HepG2 (cell line): ENCODE data around the gene TRMT112.

Experiments used
- EZH2 ChIP-seq: conservative IDR thresholded peaks from 2 replicates; pipeline ENCODE4 v1.6.1; 2012; ENCODE audit warnings: mild to moderate bottlenecking, low read depth, low read length, moderate library complexity
- FIP1L1 ChIP-seq: fragments of 200-400 bp; formaldehyde crosslinking; IDR thresholded peaks from 2 replicates; pipeline ENCODE4 v1.6.1; 2018; ENCODE audit warnings: low read depth, mild to moderate bottlenecking, low read length, moderate library complexity, borderline replicate concordance; ENCODE audit not compliant: insufficient read depth
- JARID2 ChIP-seq: sonication (generic); formaldehyde crosslinking; IDR thresholded peaks from 2 replicates; pipeline ENCODE4 v1.8.1; 2023; ENCODE audit warnings: missing genetic modification reagents, inconsistent platforms; ENCODE audit not compliant: insufficient replicate concordance
- JUNB ChIP-seq: sonication (generic); formaldehyde crosslinking; IDR thresholded peaks from 2 replicates; pipeline ENCODE4 v1.8.0; 2022; ENCODE audit warnings: missing genetic modification reagents, mild to moderate bottlenecking, borderline replicate concordance
- JUND ChIP-seq: sonication (generic); formaldehyde crosslinking; IDR thresholded peaks from 2 replicates; pipeline ENCODE4 v1.8.0; 2022; ENCODE audit warnings: mild to moderate bottlenecking, missing genetic modification reagents
- NR3C1 ChIP-seq: sonication (generic); formaldehyde crosslinking; IDR thresholded peaks from 2 replicates; pipeline ENCODE4 v1.4.0; 2020; ENCODE audit warnings: missing genetic modification reagents
- POLR2A ChIP-seq, 2 experiments: IDR thresholded peaks; 2 replicates each; pipeline ENCODE4 v1.6.1; 2011; ENCODE audit warnings: low read depth in 2 of 2, low read length in 2 of 2, mild to moderate bottlenecking in 1 of 2, moderate library complexity in 1 of 2; ENCODE audit not compliant: insufficient read depth in 1 of 2
- SUZ12 ChIP-seq: fragments of 150-350 bp; IDR thresholded peaks from 2 replicates; pipeline ENCODE4 v1.6.1; 2014; ENCODE audit warnings: low read depth, low read length
- TCF12 ChIP-seq, 2 experiments: fragments of 450-650 bp in 1 of 2; sonication (generic) in 1 of 2; formaldehyde crosslinking in 1 of 2; IDR thresholded peaks; 2 replicates each; pipeline versions ENCODE4 v1.6.1 to v1.8.0; 2017 to 2022; ENCODE audit warnings: antibody characterized with exemption in 1 of 2, mild to moderate bottlenecking in 1 of 2, missing genetic modification reagents in 1 of 2, moderate library complexity in 1 of 2
- ZNF574 ChIP-seq: sonication (generic); formaldehyde crosslinking; IDR thresholded peaks from 2 replicates; pipeline ENCODE4 v1.4.0; 2020; ENCODE audit warnings: missing genetic modification reagents
- ZNF670 ChIP-seq: sonication (generic); formaldehyde crosslinking; IDR thresholded peaks from 2 replicates; pipeline ENCODE4 v1.8.0; 2022; ENCODE audit warnings: mild to moderate bottlenecking, missing genetic modification reagents, borderline replicate concordance
- ZNF776 ChIP-seq: sonication (generic); formaldehyde crosslinking; IDR thresholded peaks from 2 replicates; pipeline ENCODE4 v1.4.0; 2020; ENCODE audit warnings: mild to moderate bottlenecking, missing genetic modification reagents
- TF ChIP-seq, protein P1 (sequence below): sonication (generic); formaldehyde crosslinking; IDR thresholded peaks from 2 replicates; pipeline ENCODE4 v1.5.0; 2020; ENCODE audit warnings: mild to moderate bottlenecking, missing genetic modification reagents, moderate library complexity
- TF ChIP-seq, protein P2 (sequence below): IDR thresholded peaks from 2 replicates; pipeline ENCODE4 v1.6.1; 2012; ENCODE audit warnings: inconsistent platforms

- TF ChIP-seq ZNF670 (CRISPR knock-in tag): no peak
- TF ChIP-seq SUZ12: no peak
- TF ChIP-seq ZNF574: no peak
- no peak for TF ChIP-seq EZH2
- no peak for TF ChIP-seq ZNF776 (CRISPR knock-in tag)
- no peak for TF ChIP-seq FIP1L1
- TF ChIP-seq, protein P1, sequence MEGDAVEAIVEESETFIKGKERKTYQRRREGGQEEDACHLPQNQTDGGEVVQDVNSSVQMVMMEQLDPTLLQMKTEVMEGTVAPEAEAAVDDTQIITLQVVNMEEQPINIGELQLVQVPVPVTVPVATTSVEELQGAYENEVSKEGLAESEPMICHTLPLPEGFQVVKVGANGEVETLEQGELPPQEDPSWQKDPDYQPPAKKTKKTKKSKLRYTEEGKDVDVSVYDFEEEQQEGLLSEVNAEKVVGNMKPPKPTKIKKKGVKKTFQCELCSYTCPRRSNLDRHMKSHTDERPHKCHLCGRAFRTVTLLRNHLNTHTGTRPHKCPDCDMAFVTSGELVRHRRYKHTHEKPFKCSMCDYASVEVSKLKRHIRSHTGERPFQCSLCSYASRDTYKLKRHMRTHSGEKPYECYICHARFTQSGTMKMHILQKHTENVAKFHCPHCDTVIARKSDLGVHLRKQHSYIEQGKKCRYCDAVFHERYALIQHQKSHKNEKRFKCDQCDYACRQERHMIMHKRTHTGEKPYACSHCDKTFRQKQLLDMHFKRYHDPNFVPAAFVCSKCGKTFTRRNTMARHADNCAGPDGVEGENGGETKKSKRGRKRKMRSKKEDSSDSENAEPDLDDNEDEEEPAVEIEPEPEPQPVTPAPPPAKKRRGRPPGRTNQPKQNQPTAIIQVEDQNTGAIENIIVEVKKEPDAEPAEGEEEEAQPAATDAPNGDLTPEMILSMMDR (CRISPR knock-in tag): no peak
- TF ChIP-seq POLR2A (IDR thresholded peaks at IDR 0.05; ENCODE audit: insufficient read depth in 1 of 2, low read depth in 2 of 2, low read length in 2 of 2): no peak
- no peak for TF ChIP-seq JARID2 (CRISPR knock-in tag)
- TF ChIP-seq, protein P2, sequence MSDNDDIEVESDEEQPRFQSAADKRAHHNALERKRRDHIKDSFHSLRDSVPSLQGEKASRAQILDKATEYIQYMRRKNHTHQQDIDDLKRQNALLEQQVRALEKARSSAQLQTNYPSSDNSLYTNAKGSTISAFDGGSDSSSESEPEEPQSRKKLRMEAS: no peak
- no peak for TF ChIP-seq TCF12 (IDR thresholded peaks at IDR 0.05)
- TF ChIP-seq TCF12 (CRISPR knock-in tag; IDR thresholded peaks at IDR 0.05): no peak; the same call in 1 of the 2 replicates
- TF ChIP-seq JUNB (CRISPR knock-in tag): no peak
- TF ChIP-seq NR3C1 (CRISPR knock-in tag): no peak
- no peak for TF ChIP-seq JUND (CRISPR knock-in tag)
Measured at GRCh38 chr11:64268893-64269539, 48.3 kb downstream of the TRMT112 start.
